A673 (cell line): ENCODE measurements around the gene MEF2A.

ENCODE experiments used
- CTCF ChIP-seq: fragments of 300-800, 200-600 bp; sonication (generic); conservative IDR thresholded peaks from 2 replicates; pipeline ENCODE4 v1.5.1; 2017; ENCODE audit warnings: low read depth, mild to moderate bottlenecking, antibody characterized with exemption, low read length, moderate library complexity, mixed read lengths
- EZH2 ChIP-seq: fragments of 200-600 bp; sonication (generic); IDR thresholded peaks from 2 replicates; pipeline ENCODE4 v1.6.1; 2017; ENCODE audit warnings: borderline replicate concordance, low read depth, mild to moderate bottlenecking, mixed read lengths, antibody characterized with exemption, low read length; ENCODE audit not compliant: poor library complexity, severe bottlenecking

DNA sequence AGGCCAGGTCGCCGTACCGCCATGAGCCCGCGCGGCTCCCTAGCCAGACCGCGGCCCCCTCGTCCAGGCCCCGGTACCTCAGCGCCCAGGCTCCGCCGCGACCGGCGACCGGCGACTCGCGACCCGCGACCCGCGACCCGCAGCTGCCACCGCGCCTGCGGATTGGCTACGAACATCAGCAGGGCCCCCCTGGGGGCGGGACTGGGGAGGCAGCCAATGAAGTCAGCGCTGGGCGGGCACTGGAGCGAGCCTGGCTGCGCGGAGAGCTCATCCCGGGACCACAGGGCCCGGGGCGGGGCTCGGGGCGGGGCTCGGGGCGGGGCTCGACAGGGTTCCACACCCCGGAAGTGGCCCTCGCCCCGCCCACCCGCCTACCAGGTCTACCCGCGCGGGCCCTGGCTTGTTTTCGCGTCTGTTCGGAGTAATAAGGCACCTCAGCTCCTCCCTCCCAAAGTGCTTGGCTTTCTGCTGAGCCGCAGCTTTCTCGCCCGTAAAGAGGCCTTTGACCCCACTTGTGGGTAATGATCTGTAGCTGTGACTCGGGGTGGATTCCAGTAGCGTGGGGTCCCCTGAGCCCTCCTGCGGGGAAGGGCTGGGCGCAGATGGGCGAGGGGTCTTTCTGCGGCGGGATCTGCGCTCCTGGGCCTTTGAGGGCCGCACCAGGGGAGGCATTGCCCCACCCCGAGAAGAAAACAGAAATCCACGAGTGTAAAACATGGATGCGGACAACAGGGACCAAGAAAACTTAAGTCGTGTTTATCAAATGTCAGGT lies 167.7 kb downstream of the MEF2A start, which contains the start of gene LYSMD4:
- no peak for TF ChIP-seq CTCF
- no peak for TF ChIP-seq EZH2
